ENCODE results near the gene KIAA0513. TPM values are rescaled to one million over a fixed set of nuclear protein-coding genes. Genes with fewer than 3 reads are reported as not detected.

The KIAA0513 gene
- total and polyA plus RNA-seq, 2 experiments from 2014 or later: 12.8 to 24.6 TPM

GRCh38 chr16:85133290-85133599 lies 105.7 kb downstream of the KIAA0513 start:
- TF ChIP-seq CTCF (IDR thresholded peaks at IDR 0.05; ENCODE audit: low read depth, low read length): no peak
- Histone ChIP-seq H3K9me3 (ENCODE audit: low read depth) (no peaks in the 10 kb centered on the region), H3K4me3 (no peak overlapping the region), H3K27ac (no peak overlapping the region), H3K36me3 (no peaks in the 10 kb centered on the region), H3K4me1 (ENCODE audit: low read depth) (peaks cover 19% of the 10 kb centered on the region), H3K27me3 (no peaks in the 10 kb centered on the region)
- no peak for DNase-seq (ENCODE audit: low read depth in 1 of 2, low spot score in 1 of 2)

- H3K27ac ChIP-seq: no peak overlapping the region
- H3K4me1 ChIP-seq (ENCODE audit: low read depth): peaks cover 24% of the 10 kb centered on the region
- no peak overlapping the region for H3K4me3 ChIP-seq
- TF ChIP-seq CTCF (IDR thresholded peaks at IDR 0.05; ENCODE audit: low read depth, low read length): no peak
- DNase-seq (ENCODE audit: low read depth in 1 of 2, low spot score in 1 of 2): no peak
- H3K27me3 ChIP-seq: no peaks in the 10 kb centered on the region
- no peaks in the 10 kb centered on the region for H3K36me3 ChIP-seq
- H3K9me3 ChIP-seq (ENCODE audit: low read depth): no peaks in the 10 kb centered on the region
Measured at GRCh38 chr16:85134076-85134788, 106.6 kb downstream of the KIAA0513 start.

GRCh38 chr16:85134789-85135142 lies 107.2 kb downstream of the KIAA0513 start:
- no peak for DNase-seq (ENCODE audit: low read depth in 1 of 2, low spot score in 1 of 2)

GRCh38 chr16:85136213-85136701 lies 108.7 kb downstream of the KIAA0513 start:
- H3K9me3 ChIP-seq (ENCODE audit: low read depth): no peaks in the 10 kb centered on the region
- H3K4me1 ChIP-seq (ENCODE audit: low read depth): peaks cover 20% of the 10 kb centered on the region
- no peaks in the 10 kb centered on the region for H3K36me3 ChIP-seq
- peak in 1 of 2 donors; percentile 50 for DNase-seq (ENCODE audit: low read depth in 1 of 2, low spot score in 1 of 2)
- H3K27ac ChIP-seq: no peak overlapping the region
- H3K27me3 ChIP-seq: no peaks in the 10 kb centered on the region
- H3K4me3 ChIP-seq: no peak overlapping the region
- no peak for TF ChIP-seq CTCF (IDR thresholded peaks at IDR 0.05; ENCODE audit: low read depth, low read length)

More at GRCh38 chr16:85134789-85135142, 107.2 kb downstream of the KIAA0513 start:
- TF ChIP-seq CTCF (IDR thresholded peaks at IDR 0.05; ENCODE audit: low read depth, low read length): no peak
- H3K4me1 ChIP-seq (ENCODE audit: low read depth): peaks cover 24% of the 10 kb centered on the region
- H3K27ac ChIP-seq: no peak overlapping the region
- H3K4me3 ChIP-seq: no peak overlapping the region
- H3K27me3 ChIP-seq: no peaks in the 10 kb centered on the region
- no peaks in the 10 kb centered on the region for H3K9me3 ChIP-seq (ENCODE audit: low read depth)
- no peaks in the 10 kb centered on the region for H3K36me3 ChIP-seq

GRCh38 chr16:85136702-85137322 lies 109.2 kb downstream of the KIAA0513 start:
- DNase-seq (ENCODE audit: low read depth in 1 of 2, low spot score in 1 of 2): peak in 1 of 2 donors; percentile 74
- Histone ChIP-seq H3K4me3 (no peak overlapping the region), H3K36me3 (no peaks in the 10 kb centered on the region), H3K27me3 (no peaks in the 10 kb centered on the region), H3K27ac (no peak overlapping the region), H3K4me1 (ENCODE audit: low read depth) (peaks cover 20% of the 10 kb centered on the region), H3K9me3 (ENCODE audit: low read depth) (no peaks in the 10 kb centered on the region)
- TF ChIP-seq CTCF (IDR thresholded peaks at IDR 0.05; ENCODE audit: low read depth, low read length): no peak

Data from cardiac muscle cell (in vitro differentiated cells and primary cell).